Fibroblast of peridontal ligament (primary cell): Measurements from ENCODE around the gene ZNF275.
"Not testable (repeated sequence)": the region's sequence is repeated elsewhere in the genome, so short reads cannot be mapped to it uniquely, and the experiment has no call there.

Source experiments
- DNase-seq: peaks from one replicate; pipeline ENCODE4 v3.0.0-alpha.2; 2010; ENCODE audit errors: extremely low read depth

ZNF275 gene

GRCh38 chrX:153387987-153388721 lies 54.2 kb downstream of the ZNF275 start:
- DNase-seq = no peak

GRCh38 chrX:153388722-153389459 lies 54.9 kb downstream of the ZNF275 start:
- DNase-seq = no peak

GRCh38 chrX:153389460-153389768 lies 55.5 kb downstream of the ZNF275 start:
- DNase-seq = not testable (repeated sequence)

- no peak for DNase-seq
Measured at GRCh38 chrX:153392642-153393321, 58.8 kb downstream of the ZNF275 start.

GRCh38 chrX:153394612-153395011 lies 60.7 kb downstream of the ZNF275 start:
- no peak for DNase-seq

- no peak for DNase-seq
Measured at GRCh38 chrX:153395613-153396319, 61.8 kb downstream of the ZNF275 start.

- no peak for DNase-seq
Measured at GRCh38 chrX:153396320-153397195, 62.6 kb downstream of the ZNF275 start.

GRCh38 chrX:153397256-153397960 lies 63.5 kb downstream of the ZNF275 start:
- DNase-seq = no peak

GRCh38 chrX:153398275-153398960 lies 64.5 kb downstream of the ZNF275 start:
- no peak for DNase-seq

- DNase-seq = no peak
Measured at GRCh38 chrX:153400146-153401132, 66.5 kb downstream of the ZNF275 start.

- no peak for DNase-seq
Measured at GRCh38 chrX:153401133-153401764, 67.3 kb downstream of the ZNF275 start, which contains the start of gene PNMA6E. Gene PNMA6E (minus strand): TSS chrX:153401350. CDS start chrX:153398849, 2,501 bp downstream.
